GM12873 (cell line): Measurements from ENCODE around the gene TIGD6.

Experiments
- TF ChIP-seq, protein P1 (sequence below): IDR thresholded peaks from 2 replicates; pipeline ENCODE4 v1.5.1; 2012; ENCODE audit warnings: low read depth, mild to moderate bottlenecking, moderate library complexity, low read length, control low read depth; ENCODE audit not compliant: insufficient read depth; ENCODE audit errors: missing control alignments

The TIGD6 gene

GRCh38 chr5:149946118-149946517 is 54.3 kb downstream of the TIGD6 start:
- TF ChIP-seq, protein P1, sequence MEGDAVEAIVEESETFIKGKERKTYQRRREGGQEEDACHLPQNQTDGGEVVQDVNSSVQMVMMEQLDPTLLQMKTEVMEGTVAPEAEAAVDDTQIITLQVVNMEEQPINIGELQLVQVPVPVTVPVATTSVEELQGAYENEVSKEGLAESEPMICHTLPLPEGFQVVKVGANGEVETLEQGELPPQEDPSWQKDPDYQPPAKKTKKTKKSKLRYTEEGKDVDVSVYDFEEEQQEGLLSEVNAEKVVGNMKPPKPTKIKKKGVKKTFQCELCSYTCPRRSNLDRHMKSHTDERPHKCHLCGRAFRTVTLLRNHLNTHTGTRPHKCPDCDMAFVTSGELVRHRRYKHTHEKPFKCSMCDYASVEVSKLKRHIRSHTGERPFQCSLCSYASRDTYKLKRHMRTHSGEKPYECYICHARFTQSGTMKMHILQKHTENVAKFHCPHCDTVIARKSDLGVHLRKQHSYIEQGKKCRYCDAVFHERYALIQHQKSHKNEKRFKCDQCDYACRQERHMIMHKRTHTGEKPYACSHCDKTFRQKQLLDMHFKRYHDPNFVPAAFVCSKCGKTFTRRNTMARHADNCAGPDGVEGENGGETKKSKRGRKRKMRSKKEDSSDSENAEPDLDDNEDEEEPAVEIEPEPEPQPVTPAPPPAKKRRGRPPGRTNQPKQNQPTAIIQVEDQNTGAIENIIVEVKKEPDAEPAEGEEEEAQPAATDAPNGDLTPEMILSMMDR, result no peak

DNA sequence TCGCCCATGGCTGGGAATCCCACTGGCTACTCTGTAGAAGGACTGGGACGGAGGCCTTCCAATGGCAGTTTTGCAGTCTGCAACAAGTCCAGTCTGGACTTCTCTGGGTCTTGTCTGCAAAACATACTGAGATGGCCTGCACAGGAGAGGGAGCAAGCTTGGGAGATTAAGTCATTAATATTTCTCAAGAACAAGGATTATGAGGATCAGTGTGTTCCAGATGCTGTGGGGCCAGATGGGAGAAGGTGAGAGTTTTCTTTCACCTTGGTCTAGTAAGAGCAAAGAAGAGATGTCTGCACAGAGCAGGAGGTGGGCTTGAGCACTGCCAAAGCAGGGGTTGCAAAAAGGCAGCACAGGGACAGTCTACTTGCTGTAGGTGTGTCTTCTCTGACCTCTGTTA is 55.8 kb downstream of the TIGD6 start, which contains the start of gene PDE6A:
PDE6A (minus strand) TSS at position 128 of the 400 bp plus-strand sequence; CDS start at position 8, 120 bp downstream.
- TF ChIP-seq, protein P1, result no peak
